Lower leg skin (tissue), 3 donors: Measurements from ENCODE around the gene MGAT4A.

Source experiments
- POLR2A ChIP-seq, 2 donors: fragments of 450-650 bp; IDR thresholded peaks; one replicate each; pipeline ENCODE4 v1.6.1; 2016 to 2017; ENCODE audit warnings: antibody characterized with exemption in 2 of 2, mild to moderate bottlenecking in 1 of 2, moderate library complexity in 1 of 2
- TF ChIP-seq, protein P1 (sequence below), 3 donors: fragments of 450-650 bp; IDR thresholded peaks; one replicate each; pipeline ENCODE4 v1.5.1; 2016; ENCODE audit warnings: antibody characterized with exemption in 3 of 3, mild to moderate bottlenecking in 3 of 3, moderate library complexity in 2 of 3

DNA sequence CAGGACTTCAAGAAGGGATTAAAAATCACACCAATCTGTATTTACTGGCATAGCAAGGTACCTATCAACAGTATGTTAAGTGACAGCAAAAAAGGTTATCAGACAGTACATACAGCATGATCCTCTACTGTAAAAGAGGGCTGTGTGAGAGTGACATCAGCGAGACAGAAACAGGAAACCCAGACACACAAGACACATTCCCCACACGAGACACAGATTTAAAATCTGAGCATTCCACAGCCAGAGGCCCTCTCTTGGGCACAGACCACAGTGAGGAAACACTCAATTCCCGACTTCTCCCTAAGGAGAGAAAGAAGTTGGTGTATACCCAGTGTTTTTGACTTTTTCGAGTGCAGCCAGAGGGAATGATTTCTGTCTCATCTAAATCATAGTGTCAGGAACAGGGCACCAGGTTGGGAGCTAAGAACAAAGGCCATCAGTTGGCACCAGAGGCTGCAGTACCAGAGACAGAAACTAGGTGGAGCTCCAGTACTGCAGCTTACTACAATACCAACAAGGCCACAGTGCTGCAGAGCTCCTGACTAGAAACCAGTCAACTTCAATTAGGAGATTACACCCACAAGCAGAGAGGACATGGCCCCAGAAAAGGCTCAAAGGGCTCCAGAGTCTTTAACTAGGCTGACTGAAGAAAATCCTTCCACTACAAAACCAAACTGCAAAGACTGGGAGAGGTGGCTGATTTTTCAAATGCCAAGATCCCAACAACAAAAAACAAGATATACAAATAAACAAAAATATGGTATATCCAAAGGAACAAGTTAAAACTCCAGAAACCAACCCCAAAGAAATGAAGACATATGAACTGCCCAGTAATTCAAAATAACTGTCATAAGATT lies 81.6 kb downstream of the MGAT4A start:
- no peak for TF ChIP-seq POLR2A (IDR thresholded peaks at IDR 0.05)
- TF ChIP-seq, protein P1, sequence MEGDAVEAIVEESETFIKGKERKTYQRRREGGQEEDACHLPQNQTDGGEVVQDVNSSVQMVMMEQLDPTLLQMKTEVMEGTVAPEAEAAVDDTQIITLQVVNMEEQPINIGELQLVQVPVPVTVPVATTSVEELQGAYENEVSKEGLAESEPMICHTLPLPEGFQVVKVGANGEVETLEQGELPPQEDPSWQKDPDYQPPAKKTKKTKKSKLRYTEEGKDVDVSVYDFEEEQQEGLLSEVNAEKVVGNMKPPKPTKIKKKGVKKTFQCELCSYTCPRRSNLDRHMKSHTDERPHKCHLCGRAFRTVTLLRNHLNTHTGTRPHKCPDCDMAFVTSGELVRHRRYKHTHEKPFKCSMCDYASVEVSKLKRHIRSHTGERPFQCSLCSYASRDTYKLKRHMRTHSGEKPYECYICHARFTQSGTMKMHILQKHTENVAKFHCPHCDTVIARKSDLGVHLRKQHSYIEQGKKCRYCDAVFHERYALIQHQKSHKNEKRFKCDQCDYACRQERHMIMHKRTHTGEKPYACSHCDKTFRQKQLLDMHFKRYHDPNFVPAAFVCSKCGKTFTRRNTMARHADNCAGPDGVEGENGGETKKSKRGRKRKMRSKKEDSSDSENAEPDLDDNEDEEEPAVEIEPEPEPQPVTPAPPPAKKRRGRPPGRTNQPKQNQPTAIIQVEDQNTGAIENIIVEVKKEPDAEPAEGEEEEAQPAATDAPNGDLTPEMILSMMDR (IDR thresholded peaks at IDR 0.05) = peak in 1 of 3 donors; percentile 85
